ENCODE measurements around the gene ASTL.

ASTL gene

GRCh38 chr2:96156926-96157648 is 18.8 kb upstream of the ASTL start:
- no peaks in the 10 kb centered on the region for H3K79me1 ChIP-seq (replicated peaks; ENCODE audit: low read length, poor library complexity, severe bottlenecking)
- no peak overlapping the region for H2BK5ac ChIP-seq (ENCODE audit: low read depth, low read length, poor library complexity, severe bottlenecking)
- peaks cover 13% of the 10 kb centered on the region for H3K4me1 ChIP-seq (ENCODE audit: control insufficient read depth, insufficient read depth, low read depth, low read length)
- no peak overlapping the region for H3K4ac ChIP-seq (ENCODE audit: low read depth in 1 of 2, low read length in 2 of 2)
- no peak overlapping the region for H3K27ac ChIP-seq (ENCODE audit: low read length, poor library complexity, severe bottlenecking)
- H2AK5ac ChIP-seq (ENCODE audit: low read length, severe bottlenecking) = no peak overlapping the region
- no peak overlapping the region for H2BK120ac ChIP-seq (ENCODE audit: low read depth, low read length)
- H2AFZ ChIP-seq (ENCODE audit: low read depth, low read length) = no peak overlapping the region
- DNase-seq = no peak
- no peaks in the 10 kb centered on the region for H3K36me3 ChIP-seq (ENCODE audit: control insufficient read depth in 1 of 2, insufficient read depth in 2 of 2, low read depth in 1 of 2, low read length in 2 of 2)
- H4K8ac ChIP-seq (ENCODE audit: low read length) = no peak overlapping the region
- H3K4me3 ChIP-seq (ENCODE audit: insufficient read depth in 1 of 2, low read depth in 1 of 2, low read length in 2 of 2) = peak overlapping the region in 1 of 2 experiments; percentile 27
- H3K4me2 ChIP-seq (ENCODE audit: low read length, poor library complexity, severe bottlenecking) = no peak overlapping the region
- no peak overlapping the region for H4K91ac ChIP-seq (ENCODE audit: low read length)
- H3K14ac ChIP-seq (ENCODE audit: low read length in 2 of 2) = no peak overlapping the region
- H3K9me3 ChIP-seq (ENCODE audit: control insufficient read depth, low read length) = peaks cover 6% of the 10 kb centered on the region
- H3K23ac ChIP-seq (ENCODE audit: low read length in 2 of 2) = no peak overlapping the region
- H3K9ac ChIP-seq (ENCODE audit: low read length) = no peak overlapping the region
- H3K18ac ChIP-seq (ENCODE audit: low read depth in 1 of 2, low read length in 2 of 2) = no peak overlapping the region
- H3K27me3 ChIP-seq (ENCODE audit: control insufficient read depth in 1 of 2, insufficient read depth in 1 of 2, low read length in 2 of 2) = peaks cover 0 to 37% of the 10 kb centered on the region in 2 experiments
- no peak overlapping the region for H2BK15ac ChIP-seq (ENCODE audit: low read depth, poor library complexity, severe bottlenecking)
- 89% methylated on average over 5 of the region's 5 CpGs for WGBS
- no peak overlapping the region for H2BK12ac ChIP-seq (ENCODE audit: low read length in 2 of 2)

- 87% methylated on average over 10 of the region's 10 CpGs for WGBS
These were observed 17.9 kb upstream of the ASTL start for GRCh38 chr2:96156011-96156820.

DNA sequence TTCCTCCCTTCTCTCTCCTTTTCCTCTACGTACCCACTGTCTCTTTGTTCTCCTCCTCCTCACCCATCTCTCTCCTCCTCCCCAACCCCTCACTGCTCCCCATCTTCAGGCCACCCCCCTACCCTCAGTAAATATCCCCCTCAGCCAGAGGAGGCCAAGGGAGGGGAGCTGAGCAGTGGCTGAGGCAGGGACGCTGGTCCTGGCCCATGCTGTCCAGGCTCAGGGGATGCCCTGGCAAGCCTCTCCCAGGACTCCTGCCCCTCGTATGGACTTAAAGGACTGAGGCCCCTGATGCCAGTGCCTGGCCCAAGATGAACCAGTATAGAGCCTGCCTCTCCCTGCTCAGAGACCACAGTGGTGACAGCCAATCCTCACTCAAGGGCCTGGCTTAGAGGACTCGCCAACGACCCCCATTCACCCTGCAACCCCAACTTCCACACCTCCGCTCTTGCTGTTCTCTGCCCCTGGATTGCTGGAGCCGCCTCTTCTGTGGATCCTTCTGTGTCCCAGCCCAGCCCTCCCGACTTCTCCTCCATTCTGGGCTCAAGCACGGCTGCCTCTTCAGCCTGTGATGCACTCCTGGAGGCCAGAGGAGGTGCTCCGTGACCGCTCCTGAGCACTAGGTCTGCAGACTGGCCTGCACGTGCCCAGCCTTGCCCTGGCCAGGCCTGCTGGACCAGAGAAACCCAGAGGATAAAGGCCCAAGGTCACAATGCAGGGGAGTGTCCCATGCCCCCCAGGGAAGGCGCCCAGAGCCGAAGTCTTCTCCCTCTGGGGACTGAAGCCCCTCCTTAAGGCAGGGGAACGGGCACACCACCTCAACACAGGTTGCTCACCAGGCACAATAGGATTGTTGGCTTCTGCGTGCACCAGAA is 16.4 kb upstream of the ASTL start:
- no peak for DNase-seq
- Histone ChIP-seq H2AK5ac (ENCODE audit: low read length, severe bottlenecking) (no peak overlapping the region), H3K4me1 (ENCODE audit: control insufficient read depth, insufficient read depth, low read depth, low read length) (peaks cover 13% of the 10 kb centered on the region), H4K8ac (ENCODE audit: low read length) (no peak overlapping the region), H3K4me2 (ENCODE audit: low read length, poor library complexity, severe bottlenecking) (no peak overlapping the region), H3K79me1 (replicated peaks; ENCODE audit: low read length, poor library complexity, severe bottlenecking) (no peaks in the 10 kb centered on the region), H2BK5ac (ENCODE audit: low read depth, low read length, poor library complexity, severe bottlenecking) (no peak overlapping the region), H3K9me3 (ENCODE audit: control insufficient read depth, low read length) (no peaks in the 10 kb centered on the region), H2BK12ac (ENCODE audit: low read length in 2 of 2) (no peak overlapping the region), H2BK120ac (ENCODE audit: low read depth, low read length) (no peak overlapping the region), H3K23ac (ENCODE audit: low read length in 2 of 2) (no peak overlapping the region), H3K18ac (ENCODE audit: low read depth in 1 of 2, low read length in 2 of 2) (no peak overlapping the region), H3K27ac (ENCODE audit: low read length, poor library complexity, severe bottlenecking) (no peak overlapping the region), H3K9ac (ENCODE audit: low read length) (no peak overlapping the region), H4K91ac (ENCODE audit: low read length) (no peak overlapping the region), H3K36me3 (ENCODE audit: control insufficient read depth in 1 of 2, insufficient read depth in 2 of 2, low read depth in 1 of 2, low read length in 2 of 2) (no peaks in the 10 kb centered on the region), H2BK15ac (ENCODE audit: low read depth, poor library complexity, severe bottlenecking) (no peak overlapping the region), H3K4me3 (ENCODE audit: insufficient read depth in 1 of 2, low read depth in 1 of 2, low read length in 2 of 2) (peak overlapping the region in 1 of 2 experiments; percentile 1), H3K14ac (ENCODE audit: low read length in 2 of 2) (no peak overlapping the region), H3K4ac (ENCODE audit: low read depth in 1 of 2, low read length in 2 of 2) (no peak overlapping the region), H2AFZ (ENCODE audit: low read depth, low read length) (no peak overlapping the region), H3K27me3 (ENCODE audit: control insufficient read depth in 1 of 2, insufficient read depth in 1 of 2, low read length in 2 of 2) (peaks cover 0 to 37% of the 10 kb centered on the region in 2 experiments)
- 79% methylated on average over 16 of the region's 16 CpGs for WGBS

More at GRCh38 chr2:96156011-96156820, 17.9 kb upstream of the ASTL start:
- DNase-seq = no peak
- Histone ChIP-seq H2AFZ (ENCODE audit: low read depth, low read length) (no peak overlapping the region), H3K4me2 (ENCODE audit: low read length, poor library complexity, severe bottlenecking) (no peak overlapping the region), H2BK15ac (ENCODE audit: low read depth, poor library complexity, severe bottlenecking) (no peak overlapping the region), H3K27ac (ENCODE audit: low read length, poor library complexity, severe bottlenecking) (no peak overlapping the region), H3K9ac (ENCODE audit: low read length) (no peak overlapping the region), H4K91ac (ENCODE audit: low read length) (no peak overlapping the region), H2BK5ac (ENCODE audit: low read depth, low read length, poor library complexity, severe bottlenecking) (no peak overlapping the region), H3K79me1 (replicated peaks; ENCODE audit: low read length, poor library complexity, severe bottlenecking) (no peaks in the 10 kb centered on the region), H2BK12ac (ENCODE audit: low read length in 2 of 2) (no peak overlapping the region), H2AK5ac (ENCODE audit: low read length, severe bottlenecking) (no peak overlapping the region), H3K36me3 (ENCODE audit: control insufficient read depth in 1 of 2, insufficient read depth in 2 of 2, low read depth in 1 of 2, low read length in 2 of 2) (no peaks in the 10 kb centered on the region), H3K18ac (ENCODE audit: low read depth in 1 of 2, low read length in 2 of 2) (no peak overlapping the region), H3K23ac (ENCODE audit: low read length in 2 of 2) (no peak overlapping the region), H3K4ac (ENCODE audit: low read depth in 1 of 2, low read length in 2 of 2) (no peak overlapping the region), H3K4me3 (ENCODE audit: insufficient read depth in 1 of 2, low read depth in 1 of 2, low read length in 2 of 2) (no peak overlapping the region), H2BK120ac (ENCODE audit: low read depth, low read length) (no peak overlapping the region), H4K8ac (ENCODE audit: low read length) (no peak overlapping the region), H3K14ac (ENCODE audit: low read length in 2 of 2) (no peak overlapping the region), H3K27me3 (ENCODE audit: control insufficient read depth in 1 of 2, insufficient read depth in 1 of 2, low read length in 2 of 2) (peaks cover 0 to 37% of the 10 kb centered on the region in 2 experiments), H3K4me1 (ENCODE audit: control insufficient read depth, insufficient read depth, low read depth, low read length) (peaks cover 13% of the 10 kb centered on the region), H3K9me3 (ENCODE audit: control insufficient read depth, low read length) (peaks cover 6% of the 10 kb centered on the region)

Measured in mesenchymal stem cell (in vitro differentiated cells and primary cell).